HepG2 (cell line): ENCODE data around the gene VPS11. TPM values are rescaled to one million over a fixed set of nuclear protein-coding genes. Genes with fewer than 3 reads are reported as not detected.

ENCODE experiments used
- BCL6 ChIP-seq: IDR thresholded peaks from 2 replicates; pipeline ENCODE4 v1.6.1; 2016; ENCODE audit warnings: missing genetic modification reagents, missing compliant biosample characterization
- CCDC6 ChIP-seq: sonication (generic); formaldehyde crosslinking; IDR thresholded peaks from 2 replicates; pipeline ENCODE4 v1.8.1; 2022; ENCODE audit warnings: mild to moderate bottlenecking, missing genetic modification reagents, moderate library complexity
- EP300 ChIP-seq, 3 experiments: sonication (generic) in 1 of 3; formaldehyde crosslinking in 1 of 3; IDR thresholded peaks; 2 replicates each; pipeline versions ENCODE4 v1.5.1 to v1.6.1; 2011 to 2020; ENCODE audit warnings: low read depth in 2 of 3, low read length in 2 of 3, borderline replicate concordance in 1 of 3, improper control_type of control experiment in 1 of 3, mild to moderate bottlenecking in 1 of 3, missing genetic modification reagents in 1 of 3, moderate library complexity in 1 of 3
- FOXK2 ChIP-seq: fragments of 450-650 bp; IDR thresholded peaks from 2 replicates; pipeline ENCODE4 v1.6.1; 2016
- FOXP1 ChIP-seq, 2 experiments: fragments of 450-650 bp in 1 of 2; IDR thresholded peaks; 2 replicates each; pipeline ENCODE4 v1.6.1; 2017 to 2018; ENCODE audit warnings: antibody characterized with exemption in 1 of 2
- KAT2B ChIP-seq: fragments of 150-350 bp; IDR thresholded peaks from 2 replicates; pipeline ENCODE4 v1.6.1; 2014; ENCODE audit warnings: low read depth, low read length, borderline replicate concordance
- MAFK ChIP-seq, 2 experiments: IDR thresholded peaks in 1 of 2; conservative IDR thresholded peaks in 1 of 2; 2 replicates each; pipeline ENCODE4 v1.6.1; 2011; ENCODE audit warnings: improper control_type of control experiment in 2 of 2, low read length in 2 of 2
- PAWR ChIP-seq: sonication (generic); formaldehyde crosslinking; IDR thresholded peaks from 2 replicates; pipeline ENCODE4 v1.4.0; 2020; ENCODE audit warnings: missing genetic modification reagents, mild to moderate bottlenecking, borderline replicate concordance
- PTBP1 ChIP-seq: fragments of 200-400 bp; formaldehyde crosslinking; IDR thresholded peaks from 2 replicates; pipeline ENCODE4 v1.6.1; 2018; ENCODE audit warnings: low read length, low read depth; ENCODE audit not compliant: poor library complexity, severe bottlenecking
- SMARCE1 ChIP-seq: fragments of 450-650 bp; IDR thresholded peaks from 2 replicates; pipeline ENCODE4 v1.6.1; 2017; ENCODE audit warnings: borderline replicate concordance
- THAP11 ChIP-seq: IDR thresholded peaks from 2 replicates; pipeline ENCODE4 v1.6.1; 2016; ENCODE audit warnings: missing biosample characterization, missing genetic modification reagents
- TMF1 ChIP-seq: sonication (generic); formaldehyde crosslinking; IDR thresholded peaks from 2 replicates; pipeline ENCODE4 v1.8.1; 2022; ENCODE audit warnings: low read depth, missing genetic modification reagents
- TOE1 ChIP-seq: sonication (generic); formaldehyde crosslinking; IDR thresholded peaks from 2 replicates; pipeline ENCODE4 v1.4.0; 2020; ENCODE audit warnings: mild to moderate bottlenecking, missing genetic modification reagents
- ZBTB33 ChIP-seq: sonication (generic); formaldehyde crosslinking; IDR thresholded peaks from 2 replicates; pipeline ENCODE4 v1.4.0; 2020; ENCODE audit warnings: missing genetic modification reagents
- ZBTB7B ChIP-seq: sonication (generic); formaldehyde crosslinking; IDR thresholded peaks from 2 replicates; pipeline ENCODE4 v1.4.0; 2020; ENCODE audit warnings: missing genetic modification reagents
- ZMAT3 ChIP-seq: sonication (generic); formaldehyde crosslinking; conservative IDR thresholded peaks from 2 replicates; pipeline ENCODE4 v1.7.0; 2021; ENCODE audit warnings: missing genetic modification reagents
- ZMYM4 ChIP-seq: sonication (generic); formaldehyde crosslinking; IDR thresholded peaks from 2 replicates; pipeline ENCODE4 v1.8.1; 2023; ENCODE audit warnings: mild to moderate bottlenecking, missing genetic modification reagents
- ZNF230 ChIP-seq: sonication (generic); formaldehyde crosslinking; IDR thresholded peaks from 2 replicates; pipeline ENCODE4 v1.4.0; 2020; ENCODE audit warnings: mild to moderate bottlenecking, missing genetic modification reagents
- ZNF431 ChIP-seq: sonication (generic); formaldehyde crosslinking; IDR thresholded peaks from 2 replicates; pipeline ENCODE4 v1.9.0; 2022; ENCODE audit warnings: missing genetic modification reagents, low read depth, mild to moderate bottlenecking, borderline replicate concordance
- ZNF577 ChIP-seq: sonication (generic); formaldehyde crosslinking; IDR thresholded peaks from 2 replicates; pipeline ENCODE4 v1.4.0; 2020; ENCODE audit warnings: mild to moderate bottlenecking, low read depth, missing genetic modification reagents, borderline replicate concordance
- ZNF589 ChIP-seq: sonication (generic); formaldehyde crosslinking; conservative IDR thresholded peaks from 2 replicates; pipeline ENCODE4 v1.8.0; 2022; ENCODE audit warnings: mild to moderate bottlenecking, moderate library complexity, missing genetic modification reagents
- ZNF841 ChIP-seq: sonication (generic); formaldehyde crosslinking; IDR thresholded peaks from 2 replicates; pipeline ENCODE4 v1.8.1; 2023; ENCODE audit warnings: missing genetic modification reagents, borderline replicate concordance
- ZSCAN30 ChIP-seq: sonication (generic); formaldehyde crosslinking; IDR thresholded peaks from 2 replicates; pipeline ENCODE4 v1.5.0; 2020; ENCODE audit warnings: mild to moderate bottlenecking, missing genetic modification reagents
- ZSCAN31 ChIP-seq: sonication (generic); formaldehyde crosslinking; IDR thresholded peaks from 2 replicates; pipeline ENCODE4 v1.5.0; 2020; ENCODE audit warnings: low read depth, mild to moderate bottlenecking, missing genetic modification reagents
- polyA plus RNA-seq, 8 experiments: library from polyadenylated mRNA; depleted of rRNA in 3 of 8; stranded (reverse) in 7 of 8; unstranded in 1 of 8; fragments of >200 nt; fragmentation: Illumina TruSeq in 4 of 8; extraction: Trizol in 4 of 8; gene quantifications; 2 replicates each; pipeline versions ENCODE4 v1.2.1 to v1.2.3, GENCODE V29; 2011 to 2016; ENCODE audit warnings: low read depth in 4 of 8, missing spikeins in 1 of 8, mixed read lengths in 1 of 8; ENCODE audit not compliant: insufficient read depth in 1 of 8
- total RNA-seq, 5 experiments: library from RNA; depleted of rRNA; stranded (reverse); fragments of >200 nt; fragmentation: Illumina TruSeq; extraction: Trizol; gene quantifications; 2 replicates each; pipeline ENCODE4 v1.2.3, GENCODE V29; 2016; ENCODE audit warnings: low read depth in 1 of 5
- TF ChIP-seq, protein P1 (sequence below): sonication (generic); formaldehyde crosslinking; IDR thresholded peaks from 2 replicates; pipeline ENCODE4 v1.4.0; 2020; ENCODE audit warnings: missing genetic modification reagents, borderline replicate concordance
- TF ChIP-seq, protein P2 (sequence below): sonication (generic); formaldehyde crosslinking; IDR thresholded peaks from 2 replicates; pipeline ENCODE4 v1.8.0; 2022; ENCODE audit warnings: low read depth, missing genetic modification reagents
- TF ChIP-seq, protein P3 (sequence below): sonication (generic); formaldehyde crosslinking; IDR thresholded peaks from 2 replicates; pipeline ENCODE4 v1.4.0; 2020; ENCODE audit warnings: mild to moderate bottlenecking, missing genetic modification reagents

The VPS11 gene
- total and polyA plus RNA-seq, 2 of the 13 experiments (the other 11 are each of a cell fraction or from before 2014, with no cell fraction given): 13.7 to 21.6 TPM

DNA sequence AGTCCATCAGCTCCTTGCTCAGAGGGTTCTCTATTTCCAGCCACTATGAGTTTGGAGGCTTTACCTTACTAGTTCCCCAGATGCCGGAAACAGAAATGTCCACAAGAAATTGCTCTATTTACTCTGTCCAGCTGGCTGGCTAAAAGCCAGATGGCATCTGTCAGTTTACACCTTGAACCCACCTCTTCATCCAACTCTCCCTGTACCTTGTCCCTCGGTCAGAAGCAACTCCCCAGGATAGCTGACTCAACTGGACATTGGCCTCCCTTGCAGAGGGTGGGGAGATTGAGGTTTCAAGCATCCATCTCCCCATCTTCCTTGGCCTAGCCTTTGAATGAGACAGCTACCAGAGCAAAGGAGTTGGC, 41.2 kb downstream of the VPS11 start (continued):
- TF ChIP-seq, protein P1, sequence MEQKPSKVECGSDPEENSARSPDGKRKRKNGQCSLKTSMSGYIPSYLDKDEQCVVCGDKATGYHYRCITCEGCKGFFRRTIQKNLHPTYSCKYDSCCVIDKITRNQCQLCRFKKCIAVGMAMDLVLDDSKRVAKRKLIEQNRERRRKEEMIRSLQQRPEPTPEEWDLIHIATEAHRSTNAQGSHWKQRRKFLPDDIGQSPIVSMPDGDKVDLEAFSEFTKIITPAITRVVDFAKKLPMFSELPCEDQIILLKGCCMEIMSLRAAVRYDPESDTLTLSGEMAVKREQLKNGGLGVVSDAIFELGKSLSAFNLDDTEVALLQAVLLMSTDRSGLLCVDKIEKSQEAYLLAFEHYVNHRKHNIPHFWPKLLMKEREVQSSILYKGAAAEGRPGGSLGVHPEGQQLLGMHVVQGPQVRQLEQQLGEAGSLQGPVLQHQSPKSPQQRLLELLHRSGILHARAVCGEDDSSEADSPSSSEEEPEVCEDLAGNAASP: no peak
- no peak for TF ChIP-seq ZNF431 (CRISPR knock-in tag)
- TF ChIP-seq ZMAT3 (CRISPR knock-in tag): no peak
- peak; percentile 38 to 52; a peak in 1 of 4 replicates for TF ChIP-seq MAFK (conservative IDR thresholded peaks at IDR 0.05 in 1 of 2, IDR thresholded peaks at IDR 0.05 in 1 of 2; ENCODE audit: low read length in 2 of 2)
- no peak for TF ChIP-seq ZSCAN31
- no peak for TF ChIP-seq CCDC6
- TF ChIP-seq FOXK2: peak; percentile 86
- no peak for TF ChIP-seq ZNF577 (CRISPR knock-in tag)
- TF ChIP-seq PTBP1: no peak
- TF ChIP-seq ZBTB33 (CRISPR knock-in tag): no peak
- TF ChIP-seq THAP11 (CRISPR knock-in tag): peak; percentile 38
- no peak for TF ChIP-seq ZSCAN30 (CRISPR knock-in tag)
- no peak for TF ChIP-seq BCL6 (CRISPR knock-in tag)
- TF ChIP-seq SMARCE1: no peak
- TF ChIP-seq TMF1 (CRISPR knock-in tag): no peak
- no peak for TF ChIP-seq ZBTB7B (CRISPR knock-in tag)
- TF ChIP-seq ZNF589 (CRISPR knock-in tag): no peak
- TF ChIP-seq ZNF230 (CRISPR knock-in tag): no peak
- no peak for TF ChIP-seq ZNF841 (CRISPR knock-in tag)
- TF ChIP-seq, protein P2, sequence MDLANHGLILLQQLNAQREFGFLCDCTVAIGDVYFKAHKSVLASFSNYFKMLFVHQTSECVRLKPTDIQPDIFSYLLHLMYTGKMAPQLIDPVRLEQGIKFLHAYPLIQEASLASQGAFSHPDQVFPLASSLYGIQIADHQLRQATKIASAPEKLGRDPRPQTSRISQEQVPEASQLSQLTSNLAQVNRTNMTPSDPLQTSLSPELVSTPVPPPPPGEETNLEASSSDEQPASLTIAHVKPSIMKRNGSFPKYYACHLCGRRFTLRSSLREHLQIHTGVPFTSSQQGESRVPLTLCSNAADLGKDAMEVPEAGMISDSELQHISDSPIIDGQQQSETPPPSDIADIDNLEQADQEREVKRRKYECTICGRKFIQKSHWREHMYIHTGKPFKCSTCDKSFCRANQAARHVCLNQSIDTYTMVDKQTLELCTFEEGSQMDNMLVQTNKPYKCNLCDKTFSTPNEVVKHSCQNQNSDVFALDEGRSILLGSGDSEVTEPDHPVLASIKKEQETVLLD (CRISPR knock-in tag): no peak
- TF ChIP-seq KAT2B: no peak
- no peak for TF ChIP-seq PAWR (CRISPR knock-in tag)
- peak in 1 of 2 experiments; percentile 52; a peak in 1 of 4 replicates for TF ChIP-seq EP300 (IDR thresholded peaks at IDR 0.05; ENCODE audit: low read depth in 2 of 2, low read length in 2 of 2)
- no peak for TF ChIP-seq EP300 (CRISPR knock-in tag; IDR thresholded peaks at IDR 0.05; ENCODE audit: borderline replicate concordance)
- no peak for TF ChIP-seq TOE1 (CRISPR knock-in tag)
- TF ChIP-seq, protein P3, sequence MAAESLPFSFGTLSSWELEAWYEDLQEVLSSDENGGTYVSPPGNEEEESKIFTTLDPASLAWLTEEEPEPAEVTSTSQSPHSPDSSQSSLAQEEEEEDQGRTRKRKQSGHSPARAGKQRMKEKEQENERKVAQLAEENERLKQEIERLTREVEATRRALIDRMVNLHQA: no peak
- TF ChIP-seq ZMYM4 (CRISPR knock-in tag): no peak
- TF ChIP-seq FOXP1 (IDR thresholded peaks at IDR 0.05): no peak
- 0 out of 2 replicates have a peak, but pooled peaks have one; percentile 8 for TF ChIP-seq FOXP1 (CRISPR knock-in tag; IDR thresholded peaks at IDR 0.05)
